Suppressor macrophage (primary cell): Measurements from ENCODE around the gene NAV3.
A peak's percentile ranks its signal among the peaks of the same experiment; 100 is the strongest.

ENCODE experiments used
- DNase-seq, 4 experiments: peaks; one replicate each; pipeline ENCODE4 v3.0.0-alpha.2; 2020 to 2022

Gene NAV3

GRCh38 chr12:77983859-77984258 is 153.2 kb downstream of the NAV3 start:
- DNase-seq, result no peak

- no peak for DNase-seq
Measured at GRCh38 chr12:77992760-77993159, 162.1 kb downstream of the NAV3 start.

GRCh38 chr12:77993658-77994057 is 163.0 kb downstream of the NAV3 start:
- no peak for DNase-seq

- DNase-seq, result no peak
Measured at GRCh38 chr12:77995436-77996167, 164.9 kb downstream of the NAV3 start.

- DNase-seq, result no peak
Measured at GRCh38 chr12:77996670-77997069, 166.0 kb downstream of the NAV3 start.

GRCh38 chr12:77998236-77998786 is 167.6 kb downstream of the NAV3 start:
- DNase-seq, result no peak

- DNase-seq, result peak; percentile 9 to 69 (median 44)
Measured at GRCh38 chr12:77999074-77999715, 168.5 kb downstream of the NAV3 start.

GRCh38 chr12:78002878-78003277 is 172.2 kb downstream of the NAV3 start:
- DNase-seq, result no peak

- DNase-seq, result peak; percentile 5 to 65 (median 42)
Measured at GRCh38 chr12:78004249-78005093, 173.8 kb downstream of the NAV3 start.

- no peak for DNase-seq
Measured at GRCh38 chr12:78005094-78005492, 174.4 kb downstream of the NAV3 start.

- DNase-seq, result peak in 2 of 4 experiments; percentile 5 to 9
Measured at GRCh38 chr12:78007173-78007572, 176.5 kb downstream of the NAV3 start.

- DNase-seq, result peak in 1 of 4 experiments; percentile 17
Measured at GRCh38 chr12:78009031-78009430, 178.3 kb downstream of the NAV3 start.

GRCh38 chr12:78018171-78018910 is 187.6 kb downstream of the NAV3 start:
- DNase-seq, result no peak

- DNase-seq, result peak in 2 of 4 experiments; percentile 35 to 38
Measured at GRCh38 chr12:78018939-78019338, 188.2 kb downstream of the NAV3 start.

GRCh38 chr12:78028426-78028825 is 197.7 kb downstream of the NAV3 start:
- no peak for DNase-seq

GRCh38 chr12:78034025-78034424 is 203.3 kb downstream of the NAV3 start:
- peak; percentile 58 to 79 (median 72) for DNase-seq

- DNase-seq, result no peak
Measured at GRCh38 chr12:78035901-78036606, 205.4 kb downstream of the NAV3 start.

- no peak for DNase-seq
Measured at GRCh38 chr12:78036874-78037273, 206.2 kb downstream of the NAV3 start.

GRCh38 chr12:78037707-78038106 is 207.0 kb downstream of the NAV3 start:
- DNase-seq, result no peak

- DNase-seq, result no peak
Measured at GRCh38 chr12:78038541-78038940, 207.8 kb downstream of the NAV3 start.

GRCh38 chr12:78038986-78039385 is 208.3 kb downstream of the NAV3 start:
- DNase-seq, result no peak

GRCh38 chr12:78040111-78040510 is 209.4 kb downstream of the NAV3 start:
- DNase-seq, result no peak
